ENCODE results near the gene HSPD1.
A peak's percentile ranks its signal among the peaks of the same experiment; 100 is the strongest.

The HSPD1 gene

GRCh38 chr2:197499594-197500502 lies at the start of gene HSPD1, which contains the start of gene HSPE1:
Gene HSPD1, minus strand, starts transcription at chr2:197499840. Its CDS starts 992 bp downstream, at chr2:197498848.
Gene HSPE1, plus strand, starts transcription at chr2:197500379. Its CDS starts 58 bp downstream, at chr2:197500437.
- DNase-seq (ENCODE audit: low read depth in 2 of 2), result peak; percentile 97 to 98

- no peak for DNase-seq (ENCODE audit: low read depth in 2 of 2)
Measured at GRCh38 chr2:197548582-197548981, 48.9 kb upstream of the HSPD1 start.

- no peak for DNase-seq (ENCODE audit: low read depth in 2 of 2)
Measured at GRCh38 chr2:197547163-197547900, 47.7 kb upstream of the HSPD1 start.

- no peak for DNase-seq (ENCODE audit: low read depth in 2 of 2)
Measured at GRCh38 chr2:197543206-197543605, 43.6 kb upstream of the HSPD1 start.

DNA sequence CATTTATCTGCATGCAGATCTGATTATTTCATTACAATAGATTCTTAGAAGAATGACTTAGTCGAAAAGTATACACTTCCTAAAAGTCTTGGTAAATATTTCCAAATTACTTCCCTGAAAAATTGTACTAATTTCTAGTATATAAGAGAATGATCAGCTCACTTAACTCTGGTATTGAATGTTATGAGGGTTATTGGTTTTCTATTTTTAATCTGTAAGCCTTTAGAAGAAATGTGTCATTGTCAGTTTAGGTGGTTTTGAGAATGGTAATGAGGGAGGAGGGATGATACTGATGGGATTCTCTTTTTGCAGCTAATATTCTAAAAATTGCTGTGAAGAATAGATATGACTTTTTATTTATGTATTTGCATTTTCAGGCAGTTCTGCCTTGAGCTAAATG lies 40.1 kb upstream of the HSPD1 start:
- no peak for DNase-seq (ENCODE audit: low read depth in 2 of 2)

- no peak for DNase-seq (ENCODE audit: low read depth in 2 of 2)
Measured at GRCh38 chr2:197538412-197538811, 38.8 kb upstream of the HSPD1 start.

DNA sequence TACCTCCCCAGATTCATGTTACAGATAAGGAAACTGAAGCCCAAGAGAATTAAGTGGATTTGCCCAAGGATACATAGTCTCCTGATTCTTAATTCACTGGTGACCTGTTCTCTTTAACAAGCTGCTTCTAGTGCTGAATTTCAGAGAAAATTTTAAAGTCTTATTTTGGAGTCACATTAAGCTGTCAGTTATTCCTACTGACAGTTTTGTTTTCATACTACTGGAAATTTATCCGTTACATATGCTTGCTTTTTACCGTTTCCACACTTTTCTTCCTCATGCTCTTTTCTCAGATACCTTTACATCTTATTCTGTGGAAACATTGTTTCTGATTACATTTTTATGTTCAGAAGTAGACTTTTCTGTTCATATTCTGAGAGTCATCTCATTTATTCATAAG lies 17.5 kb upstream of the HSPD1 start:
- DNase-seq (ENCODE audit: low read depth in 2 of 2), result no peak

- DNase-seq (ENCODE audit: low read depth in 2 of 2), result no peak
Measured at GRCh38 chr2:197516393-197516761, 16.7 kb upstream of the HSPD1 start.

GRCh38 chr2:197515739-197516392 lies 16.2 kb upstream of the HSPD1 start, which contains the start of gene MOB4:
Gene MOB4, plus strand, starts transcription at chr2:197516066. Its CDS starts 21 bp downstream, at chr2:197516087.
- peak; percentile 90 to 91 for DNase-seq (ENCODE audit: low read depth in 2 of 2)

DNA sequence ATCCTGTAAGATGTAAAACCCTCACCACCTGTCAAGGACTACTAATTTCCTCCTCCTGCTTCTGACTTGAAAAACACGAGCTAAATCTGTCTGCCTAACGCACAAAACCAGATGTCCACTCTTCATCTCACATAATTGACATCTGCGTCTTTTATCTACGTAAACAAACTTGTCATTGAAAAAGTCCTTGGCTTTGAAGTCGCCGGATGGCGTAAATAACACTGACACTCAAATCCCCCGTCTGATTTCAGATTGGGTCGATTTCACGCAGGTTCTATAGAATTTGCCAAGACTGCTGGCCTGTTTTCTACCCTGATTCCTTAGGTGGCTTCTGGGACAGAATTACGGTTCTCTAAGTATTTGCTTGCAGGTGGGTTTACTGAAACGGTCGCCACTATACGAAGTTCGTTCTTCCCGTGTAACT lies 15.7 kb upstream of the HSPD1 start:
- DNase-seq (ENCODE audit: low read depth in 2 of 2), result no peak

- no peak for DNase-seq (ENCODE audit: low read depth in 2 of 2)
Measured at GRCh38 chr2:197514754-197515153, 15.1 kb upstream of the HSPD1 start.

DNA sequence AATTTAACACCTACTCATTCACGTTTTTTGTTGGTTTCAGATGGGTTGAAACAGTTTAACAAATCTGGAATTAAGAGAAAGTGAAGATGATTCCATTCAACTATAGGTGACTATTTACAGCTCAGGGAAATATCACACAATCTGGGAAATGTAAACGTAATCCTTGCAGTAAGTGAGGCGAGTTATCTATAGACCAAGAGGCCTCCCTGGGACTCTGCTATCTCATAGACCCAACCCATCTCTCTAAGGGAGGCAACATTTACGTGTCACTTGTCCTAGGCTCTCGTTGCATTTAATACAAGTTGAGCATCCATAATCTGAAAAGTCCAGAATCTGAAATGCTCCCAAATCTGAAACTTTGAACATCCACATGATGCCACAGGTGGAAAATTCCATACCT lies 14.3 kb upstream of the HSPD1 start:
- no peak for DNase-seq (ENCODE audit: low read depth in 2 of 2)

GRCh38 chr2:197506658-197507057 lies 7.0 kb upstream of the HSPD1 start:
- no peak for DNase-seq (ENCODE audit: low read depth in 2 of 2)

DNA sequence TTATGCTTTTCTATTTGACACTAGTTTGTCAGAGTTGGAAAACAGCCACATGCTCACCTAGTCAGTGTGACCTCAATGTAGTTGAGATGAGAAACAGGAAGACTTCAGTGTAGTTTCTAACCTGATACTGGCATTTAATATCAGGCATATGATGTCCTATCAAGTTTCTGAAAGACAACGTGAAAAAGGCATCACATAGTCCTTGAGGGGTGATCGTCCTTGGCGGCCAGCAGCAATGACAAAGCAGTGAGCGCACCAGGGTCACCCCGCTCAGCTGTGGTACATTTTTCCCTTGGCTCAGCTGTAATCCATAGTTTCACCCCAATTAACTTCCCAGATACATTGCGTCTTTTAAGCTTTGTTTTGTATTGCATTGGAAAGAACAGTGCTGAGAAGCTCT lies 4.9 kb upstream of the HSPD1 start:
- DNase-seq (ENCODE audit: low read depth in 2 of 2), result no peak

GRCh38 chr2:197504000-197504399 lies 4.4 kb upstream of the HSPD1 start:
- DNase-seq (ENCODE audit: low read depth in 2 of 2), result no peak

DNA sequence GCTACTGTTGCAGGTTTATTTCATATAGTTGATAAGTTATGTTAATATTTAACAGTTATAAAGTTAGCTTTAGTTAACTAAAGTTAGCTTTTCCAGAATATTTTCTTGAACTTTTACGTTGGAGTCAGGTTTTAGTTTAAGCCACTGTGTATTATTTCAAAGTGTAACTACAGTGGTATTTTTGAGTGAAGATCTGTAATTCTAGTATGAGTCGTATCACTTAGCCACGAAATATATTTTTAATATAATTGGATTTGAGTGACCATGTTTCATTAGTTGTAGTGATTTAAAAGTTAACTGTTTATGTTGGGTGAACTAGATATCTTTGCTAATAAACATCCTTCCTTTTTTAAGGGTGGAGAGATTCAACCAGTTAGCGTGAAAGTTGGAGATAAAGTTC lies 3.0 kb upstream of the HSPD1 start:
- DNase-seq (ENCODE audit: low read depth in 2 of 2), result no peak

GRCh38 chr2:197502201-197502600 lies 2.6 kb upstream of the HSPD1 start:
- DNase-seq (ENCODE audit: low read depth in 2 of 2), result no peak

- DNase-seq (ENCODE audit: low read depth in 2 of 2), result no peak
Measured at GRCh38 chr2:197500503-197501131, 977 bp upstream of the HSPD1 start.

GRCh38 chr2:197498937-197499593 lies 575 bp downstream of the HSPD1 start:
- DNase-seq (ENCODE audit: low read depth in 2 of 2), result peak in 1 of 2 donors; percentile 29

GRCh38 chr2:197498235-197498936 lies 1.3 kb downstream of the HSPD1 start:
- no peak for DNase-seq (ENCODE audit: low read depth in 2 of 2)

DNA sequence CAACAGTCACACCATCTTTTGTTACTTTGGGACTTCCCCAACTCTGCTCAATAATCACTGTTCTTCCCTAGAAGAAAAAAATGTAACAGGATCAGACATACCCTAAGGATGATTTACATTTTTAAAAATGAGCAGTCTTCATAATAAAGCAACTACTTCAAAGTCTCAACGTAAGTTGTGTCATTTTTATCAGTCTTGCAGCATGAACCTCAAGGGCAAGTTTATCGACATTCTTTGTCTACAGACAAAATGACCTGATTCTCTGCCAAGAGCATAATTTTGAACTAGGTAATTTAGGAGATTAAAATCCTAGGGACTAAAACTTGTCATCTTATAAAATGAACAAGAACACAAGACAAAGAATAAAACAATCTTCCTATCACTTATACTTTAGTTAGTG lies 2.3 kb downstream of the HSPD1 start:
- no peak for DNase-seq (ENCODE audit: low read depth in 2 of 2)
